Activated CD8-positive, alpha-beta T cell treated with anti-CD3 and anti-CD28 coated beads for 36 hours (primary cell): ENCODE measurements around the gene CBR3. TPM values are rescaled to one million over a fixed set of nuclear protein-coding genes. Genes with fewer than 3 reads are reported as not detected.

Experiments used
- ATAC-seq: fragments of 200-7000 bp; cut with Tn5 transposase; one replicate; pipeline ENCODE4 v1.10.0; 2021; ENCODE audit warnings: mild to moderate bottlenecking, moderate library complexity
- CTCF ChIA-PET: fragments of 350-600 bp; sonication (Branson Sonifier 250); formaldehyde crosslinking; loops from one replicate; lab custom pipeline; 2021; ENCODE audit warnings: antibody characterized with exemption; lab: Charles Lee
- POLR2A ChIA-PET: fragments of 350-600 bp; sonication (Branson Sonifier 250); formaldehyde crosslinking; loops from one replicate; lab custom pipeline; 2021; ENCODE audit warnings: antibody characterized with exemption; lab: Charles Lee
- DNase-seq: peaks from one replicate; pipeline ENCODE4 v3.0.0-alpha.2; 2020
- H3K27ac Mint-ChIP-seq: one replicate; pipeline ENCODE4 v1.8.0; 2021; ENCODE audit warnings: mild to moderate bottlenecking, mixed read lengths
- H3K27me3 Mint-ChIP-seq: one replicate; pipeline ENCODE4 v1.8.0; 2021; ENCODE audit warnings: mixed read lengths
- H3K36me3 Mint-ChIP-seq: one replicate; pipeline ENCODE4 v1.8.0; 2021; ENCODE audit warnings: low read depth, mixed read lengths
- H3K4me1 Mint-ChIP-seq: one replicate; pipeline ENCODE4 v1.8.0; 2021; ENCODE audit warnings: low read depth, mixed read lengths
- H3K4me3 Mint-ChIP-seq: one replicate; pipeline ENCODE4 v1.8.0; 2021; ENCODE audit warnings: mild to moderate bottlenecking, moderate library complexity, mixed read lengths
- H3K9me3 Mint-ChIP-seq: one replicate; pipeline ENCODE4 v1.8.0; 2021; ENCODE audit warnings: mixed read lengths
- CTCF ChIP-seq: fragments of 200-600 bp; IDR thresholded peaks from one replicate; pipeline ENCODE4 v1.8.0; 2022; ENCODE audit warnings: antibody characterized with exemption, mild to moderate bottlenecking
- intact Hi-C: fragments of 100-400 bp; cut with micrococcal nuclease; formaldehyde crosslinking; loops from one replicate; pipeline ENCODE4 v1.10.0; 2022
- total RNA-seq, 2 experiments: library from RNA; stranded (reverse); gene quantifications; one replicate each; pipeline ENCODE4 v1.2.3, GENCODE V29; 2021

Gene CBR3
- total RNA-seq, 2 experiments from 2014 or later: 13.5 to 14.8 TPM

- H3K9me3 Mint-ChIP-seq: no peaks in the 10 kb centered on the region
- peaks cover 3% of the 10 kb centered on the region for H3K36me3 Mint-ChIP-seq
- peak overlapping the region; percentile 49 for H3K27ac Mint-ChIP-seq
- DNase-seq (peak; percentile 100), ATAC-seq (peak; percentile 95)
- no peaks in the 10 kb centered on the region for H3K27me3 Mint-ChIP-seq
- peaks cover 26% of the 10 kb centered on the region for H3K4me1 Mint-ChIP-seq
- H3K4me3 Mint-ChIP-seq: peak overlapping the region; percentile 82
- ChIA-PET POLR2A (interaction anchor here (0.9 to 2.0 kb wide), 7 partner anchors 10 to 169 kb away, joined by 3 to 8 read pairs (median 4); partner anchors contain the start of genes CBR3 and MORC3), CTCF (interaction anchor here (0.9 to 3.0 kb wide), 2 partner anchors 53 to 163 kb away, joined by 3 to 12 read pairs; partner anchors contain the start of gene MORC3)
- TF ChIP-seq CTCF: no peak
- intact Hi-C loops: no loop called here
These were observed 21.5 kb downstream of the CBR3 start for GRCh38 chr21:36156339-36156814.

GRCh38 chr21:36156815-36157670 lies 22.2 kb downstream of the CBR3 start, which contains the start of gene DOP1B:
Gene DOP1B, plus strand, starts transcription at chr21:36156824. Its CDS starts 7,910 bp downstream, at chr21:36164734.
- DNase-seq: peak; percentile 51
- peak within 1 kb of the TSS; percentile 82 for H3K4me3 Mint-ChIP-seq
- intact Hi-C loops: no loop called here
- peaks cover 26% of the 10 kb centered on the region for H3K4me1 Mint-ChIP-seq
- POLR2A ChIA-PET: interaction anchor here (0.5 to 1.1 kb wide), 3 partner anchors 11 to 17 kb away, joined by 3 to 4 read pairs (median 3); no protein-coding TSS in a partner anchor
- no peak for TF ChIP-seq CTCF
- ATAC-seq: no peak
- CTCF ChIA-PET: no interaction called here
- H3K9me3 Mint-ChIP-seq: no peaks in the 10 kb centered on the region
- H3K27me3 Mint-ChIP-seq: no peaks in the 10 kb centered on the region
- peak within 1 kb of the TSS; percentile 49 for H3K27ac Mint-ChIP-seq
- H3K36me3 Mint-ChIP-seq: peaks cover 3% of the 10 kb centered on the region

- peaks cover 30% of the 10 kb centered on the region for H3K4me1 Mint-ChIP-seq
- DNase-seq (no peak), ATAC-seq (no peak)
- ChIA-PET POLR2A (interaction anchor here (0.8 kb wide), 1 partner anchor 14 kb away, joined by 3 read pairs; no protein-coding TSS in a partner anchor), CTCF (interaction anchor here (1.1 to 1.7 kb wide), 2 partner anchors 18 to 50 kb away, joined by 3 to 6 read pairs; no protein-coding TSS in a partner anchor)
- H3K9me3 Mint-ChIP-seq: no peaks in the 10 kb centered on the region
- intact Hi-C loops: no loop called here
- H3K36me3 Mint-ChIP-seq: peaks cover 3% of the 10 kb centered on the region
- no peaks in the 10 kb centered on the region for H3K27me3 Mint-ChIP-seq
- no peak for TF ChIP-seq CTCF
- no peak overlapping the region for H3K4me3 Mint-ChIP-seq
- H3K27ac Mint-ChIP-seq: no peak overlapping the region
These were observed 24.6 kb downstream of the CBR3 start for GRCh38 chr21:36159356-36159921.

- Mint-ChIP-seq H3K4me1 (peaks cover 25% of the 10 kb centered on the region), H3K27ac (no peak overlapping the region), H3K27me3 (no peaks in the 10 kb centered on the region), H3K36me3 (peaks cover 3% of the 10 kb centered on the region), H3K4me3 (no peak overlapping the region), H3K9me3 (no peaks in the 10 kb centered on the region)
- ChIA-PET POLR2A (no interaction called here), CTCF (interaction anchor here (1.0 kb wide), 1 partner anchor 20 kb away, joined by 3 read pairs; no protein-coding TSS in a partner anchor)
- no peak for TF ChIP-seq CTCF
- no peak for ATAC-seq
- intact Hi-C loops: no loop called here
- DNase-seq: no peak
These were observed 25.9 kb downstream of the CBR3 start for GRCh38 chr21:36160850-36161178.
